ENCODE measurements around the gene SRRT.

GRCh38 chr7:100837099-100837836 is 37.6 kb upstream of the SRRT start:
- TF ChIP-seq EP300 (IDR thresholded peaks at IDR 0.05), result no peak
- no peak for TF ChIP-seq CTCF (IDR thresholded peaks at IDR 0.05)
- no peak for TF ChIP-seq POLR2A (IDR thresholded peaks at IDR 0.05)
